ENCODE measurements around the gene CNP.

- no peak for TF ChIP-seq CTCF (IDR thresholded peaks at IDR 0.05; ENCODE audit: borderline replicate concordance, extremely low read depth, low read length, poor library complexity, severe bottlenecking)
- TF ChIP-seq EZH2 (IDR thresholded peaks at IDR 0.05; ENCODE audit: borderline replicate concordance, low read depth, low read length, severe bottlenecking), result no peak
These were observed 37.8 kb upstream of the CNP start for GRCh38 chr17:41928693-41929251.

Data from DND-41 (cell line).